ENCODE data around the gene TBL1X. TPM values are rescaled to one million over a fixed set of nuclear protein-coding genes. Genes with fewer than 3 reads are reported as not detected.

Gene TBL1X
- total RNA-seq, 1 experiment from 2014 or later, result 31.9 TPM

- BruUV-seq (replicated peaks), result no TSS peak
- peaks cover 64% of the 10 kb centered on the region for H3K79me2 ChIP-seq (ENCODE audit: low read length)
- no peak for DNase-seq
- no peak overlapping the region for H2AFZ ChIP-seq (ENCODE audit: low read length)
- POLR2A ChIA-PET (ENCODE audit: unreplicated experiment), result no interaction called here
- H3K9me2 ChIP-seq (replicated peaks; ENCODE audit: low read length), result no peaks in the 10 kb centered on the region
- H3F3A ChIP-seq (ENCODE audit: low read length, unreplicated experiment), result no peaks in the 10 kb centered on the region
- H3K9me3 ChIP-seq (ENCODE audit: low read length), result no peaks in the 10 kb centered on the region
- intact Hi-C loops (cut with micrococcal nuclease), result no loop called here
- H3K36me3 ChIP-seq (ENCODE audit: low read depth, low read length), result no peaks in the 10 kb centered on the region; the same call in 1 of the 2 replicates
- no peaks in the 10 kb centered on the region for H3K4me1 ChIP-seq (ENCODE audit: insufficient read depth, low read length)
- CTCF ChIA-PET, result no interaction called here
- H3K9ac ChIP-seq (ENCODE audit: low read length), result no peak overlapping the region
- H3K27me3 ChIP-seq (ENCODE audit: low read length), result no peaks in the 10 kb centered on the region
- no peak overlapping the region for H3K4me3 ChIP-seq (ENCODE audit: low read length)
- no peak overlapping the region for H3K4me2 ChIP-seq (ENCODE audit: low read length)
- H4K20me1 ChIP-seq (ENCODE audit: low read length), result no peaks in the 10 kb centered on the region
- TF ChIP-seq, protein P1, sequence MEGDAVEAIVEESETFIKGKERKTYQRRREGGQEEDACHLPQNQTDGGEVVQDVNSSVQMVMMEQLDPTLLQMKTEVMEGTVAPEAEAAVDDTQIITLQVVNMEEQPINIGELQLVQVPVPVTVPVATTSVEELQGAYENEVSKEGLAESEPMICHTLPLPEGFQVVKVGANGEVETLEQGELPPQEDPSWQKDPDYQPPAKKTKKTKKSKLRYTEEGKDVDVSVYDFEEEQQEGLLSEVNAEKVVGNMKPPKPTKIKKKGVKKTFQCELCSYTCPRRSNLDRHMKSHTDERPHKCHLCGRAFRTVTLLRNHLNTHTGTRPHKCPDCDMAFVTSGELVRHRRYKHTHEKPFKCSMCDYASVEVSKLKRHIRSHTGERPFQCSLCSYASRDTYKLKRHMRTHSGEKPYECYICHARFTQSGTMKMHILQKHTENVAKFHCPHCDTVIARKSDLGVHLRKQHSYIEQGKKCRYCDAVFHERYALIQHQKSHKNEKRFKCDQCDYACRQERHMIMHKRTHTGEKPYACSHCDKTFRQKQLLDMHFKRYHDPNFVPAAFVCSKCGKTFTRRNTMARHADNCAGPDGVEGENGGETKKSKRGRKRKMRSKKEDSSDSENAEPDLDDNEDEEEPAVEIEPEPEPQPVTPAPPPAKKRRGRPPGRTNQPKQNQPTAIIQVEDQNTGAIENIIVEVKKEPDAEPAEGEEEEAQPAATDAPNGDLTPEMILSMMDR (conservative IDR thresholded peaks at IDR 0.05; ENCODE audit: low read depth, low read length), result no peak
- no peak for TF ChIP-seq EZH2phosphoT487 (IDR thresholded peaks at IDR 0.05; ENCODE audit: borderline replicate concordance, low read length)
- TF ChIP-seq EZH2 (IDR thresholded peaks at IDR 0.05; ENCODE audit: low read length, unreplicated experiment), result no peak
- no peak overlapping the region for H3K27ac ChIP-seq (ENCODE audit: low read length)
- no peak for ATAC-seq
Measured at GRCh38 chrX:9518889-9519288, 54.0 kb downstream of the TBL1X start.

DNA sequence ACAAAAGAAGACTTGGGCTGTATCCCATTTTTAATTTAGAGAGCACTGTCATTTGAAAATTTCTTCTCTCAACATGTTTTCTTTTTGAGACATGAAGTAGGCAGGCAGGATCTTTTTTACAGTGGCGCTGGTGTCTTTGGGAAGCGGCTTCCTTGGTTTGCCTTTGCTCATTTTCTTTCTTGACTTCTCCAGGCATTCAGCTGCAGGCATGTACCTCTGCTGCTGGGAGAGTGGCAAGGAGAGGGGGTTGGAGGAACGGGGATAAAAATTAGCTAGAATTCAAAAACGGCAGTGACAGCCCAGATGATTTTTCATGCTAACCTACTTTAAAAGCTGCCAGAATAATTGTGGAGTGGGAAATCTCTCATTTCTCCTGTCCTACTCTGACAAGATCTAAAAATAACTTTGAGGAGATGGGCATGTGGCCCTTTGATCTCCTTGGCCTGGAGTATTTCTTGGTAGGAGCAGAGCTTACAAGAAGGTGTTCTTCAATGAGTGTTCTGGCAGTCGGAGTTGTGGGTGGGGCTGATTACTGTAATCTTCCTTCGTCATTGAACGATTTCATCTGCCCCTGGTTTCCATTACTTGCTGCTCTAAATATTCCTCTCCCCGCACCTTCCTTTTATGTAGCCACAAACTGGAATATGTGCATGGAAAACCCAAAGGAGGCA, 54.8 kb downstream of the TBL1X start:
- Histone ChIP-seq H4K20me1 (ENCODE audit: low read length) (no peaks in the 10 kb centered on the region), H3K27me3 (ENCODE audit: low read length) (no peaks in the 10 kb centered on the region), H3K9me2 (replicated peaks; ENCODE audit: low read length) (no peaks in the 10 kb centered on the region), H3K27ac (ENCODE audit: low read length) (no peak overlapping the region), H3K9ac (ENCODE audit: low read length) (no peak overlapping the region), H3K4me1 (ENCODE audit: insufficient read depth, low read length) (no peaks in the 10 kb centered on the region), H3K4me2 (ENCODE audit: low read length) (no peak overlapping the region), H3K9me3 (ENCODE audit: low read length) (no peaks in the 10 kb centered on the region), H3K36me3 (ENCODE audit: low read depth, low read length) (no peaks in the 10 kb centered on the region; the same call in 1 of the 2 replicates), H3K79me2 (ENCODE audit: low read length) (peaks cover 61% of the 10 kb centered on the region), H3K4me3 (ENCODE audit: low read length) (no peak overlapping the region), H2AFZ (ENCODE audit: low read length) (no peak overlapping the region), H3F3A (ENCODE audit: low read length, unreplicated experiment) (no peaks in the 10 kb centered on the region)
- DNase-seq (no peak), ATAC-seq (no peak)
- BruUV-seq (replicated peaks), result no TSS peak
- ChIA-PET CTCF (no interaction called here), POLR2A (ENCODE audit: unreplicated experiment) (no interaction called here)
- TF ChIP-seq EZH2phosphoT487 (IDR thresholded peaks at IDR 0.05; ENCODE audit: borderline replicate concordance, low read length), result no peak
- TF ChIP-seq, protein P1 (conservative IDR thresholded peaks at IDR 0.05; ENCODE audit: low read depth, low read length), result no peak
- no peak for TF ChIP-seq EZH2 (IDR thresholded peaks at IDR 0.05; ENCODE audit: low read length, unreplicated experiment)
- intact Hi-C loops (cut with micrococcal nuclease), result no loop called here

DNA sequence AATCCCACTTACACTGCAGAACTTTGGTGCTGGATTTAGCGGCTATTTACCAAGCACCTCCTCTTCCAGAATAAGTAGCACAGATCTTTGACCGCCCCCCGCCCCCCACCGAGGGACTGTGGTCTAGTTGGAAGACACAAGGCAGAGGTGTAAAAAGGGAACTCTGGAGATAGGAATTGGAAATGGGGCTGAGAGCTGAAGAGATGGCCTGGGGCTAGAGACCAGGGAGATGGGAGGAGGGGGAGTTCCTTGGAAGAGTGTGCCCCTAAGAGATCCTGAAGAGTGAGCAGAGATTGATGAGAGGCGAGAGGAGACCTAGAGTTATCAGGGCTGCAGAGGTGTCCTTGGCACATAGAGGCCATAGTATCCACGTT, 55.3 kb downstream of the TBL1X start:
- intact Hi-C loops (cut with micrococcal nuclease), result no loop called here
- no peak for TF ChIP-seq EZH2 (IDR thresholded peaks at IDR 0.05; ENCODE audit: low read length, unreplicated experiment)
- TF ChIP-seq EZH2phosphoT487 (IDR thresholded peaks at IDR 0.05; ENCODE audit: borderline replicate concordance, low read length), result no peak
- TF ChIP-seq, protein P1 (conservative IDR thresholded peaks at IDR 0.05; ENCODE audit: low read depth, low read length), result no peak

More for the DNA sequence above, 55.3 kb downstream of the TBL1X start:
- Histone ChIP-seq H3K4me2 (ENCODE audit: low read length) (no peak overlapping the region), H3K4me1 (ENCODE audit: insufficient read depth, low read length) (no peaks in the 10 kb centered on the region), H3F3A (ENCODE audit: low read length, unreplicated experiment) (no peaks in the 10 kb centered on the region), H3K9me3 (ENCODE audit: low read length) (no peaks in the 10 kb centered on the region), H3K9ac (ENCODE audit: low read length) (no peak overlapping the region), H4K20me1 (ENCODE audit: low read length) (no peaks in the 10 kb centered on the region), H3K79me2 (ENCODE audit: low read length) (peaks cover 61% of the 10 kb centered on the region), H3K27ac (ENCODE audit: low read length) (no peak overlapping the region), H2AFZ (ENCODE audit: low read length) (no peak overlapping the region), H3K4me3 (ENCODE audit: low read length) (no peak overlapping the region), H3K27me3 (ENCODE audit: low read length) (no peaks in the 10 kb centered on the region), H3K36me3 (ENCODE audit: low read depth, low read length) (no peaks in the 10 kb centered on the region), H3K9me2 (replicated peaks; ENCODE audit: low read length) (no peaks in the 10 kb centered on the region)
- ATAC-seq, result no peak
- ChIA-PET POLR2A (ENCODE audit: unreplicated experiment) (no interaction called here), CTCF (no interaction called here)
- BruUV-seq (replicated peaks), result no TSS peak
- DNase-seq, result no peak
